GM10248 (cell line): Measurements from ENCODE around the gene TRAPPC3.

Experiments used
- CTCF ChIA-PET: fragments of 300-600 bp; sonication (Branson Sonifier 250); formaldehyde crosslinking; extraction: SDS; loops from one replicate; lab custom pipeline; 2021; ENCODE audit warnings: antibody characterized with exemption; lab: Yijun Ruan, JAX
- POLR2A ChIA-PET: fragments of 350-650 bp; sonication (Branson Sonifier 250); formaldehyde crosslinking; extraction: SDS; loops from one replicate; lab custom pipeline; 2020; ENCODE audit warnings: antibody characterized with exemption; lab: Yijun Ruan, JAX
- DNase-seq: peaks from one replicate; pipeline ENCODE4 v3.0.0; 2012; ENCODE audit errors: extremely low spot score
- CTCF ChIP-seq: IDR thresholded peaks from 2 replicates; pipeline ENCODE4 v1.5.1; 2012; ENCODE audit warnings: mild to moderate bottlenecking, low read depth; ENCODE audit errors: extremely low read depth, missing control alignments, control extremely low read depth

Gene TRAPPC3

GRCh38 chr1:36149973-36150295 lies 648 bp upstream of the TRAPPC3 start:
- CTCF ChIA-PET: interaction anchor here (0.6 to 6.0 kb wide), 45 partner anchors 8 to 299 kb away, joined by 3 to 123 read pairs (median 5); partner anchors contain the start of gene THRAP3
- POLR2A ChIA-PET: interaction anchor here (0.6 to 3.2 kb wide), 6 partner anchors 12 to 174 kb away, joined by 3 to 30 read pairs (median 6); partner anchors contain the start of genes EVA1B and THRAP3
- TF ChIP-seq CTCF: no peak

GRCh38 chr1:36148821-36149236 lies 457 bp downstream of the TRAPPC3 start:
- ChIA-PET CTCF (interaction anchor here (0.7 to 6.0 kb wide), 39 partner anchors 9 to 298 kb away, joined by 3 to 123 read pairs (median 5); partner anchors contain the start of genes SH3D21 and THRAP3), POLR2A (interaction anchor here (1.2 to 3.2 kb wide), 3 partner anchors 13 to 175 kb away, joined by 3 to 30 read pairs (median 15); partner anchors contain the start of genes EVA1B and THRAP3)
- no peak for DNase-seq
- no peak for TF ChIP-seq CTCF

More at GRCh38 chr1:36149973-36150295, 648 bp upstream of the TRAPPC3 start:
- no peak for DNase-seq

GRCh38 chr1:36144413-36144812 lies 4.9 kb downstream of the TRAPPC3 start:
- no peak for DNase-seq
- ChIA-PET CTCF (interaction anchor here (0.7 to 6.1 kb wide), 5 partner anchors 11 to 45 kb away, joined by 3 to 29 read pairs (median 16); no protein-coding TSS in a partner anchor), POLR2A (no interaction called here)
- no peak for TF ChIP-seq CTCF

GRCh38 chr1:36143424-36143823 lies 5.9 kb downstream of the TRAPPC3 start:
- no peak for TF ChIP-seq CTCF
- DNase-seq: no peak
- ChIA-PET CTCF (interaction anchor here (0.6 to 6.1 kb wide), 5 partner anchors 10 to 142 kb away, joined by 3 to 29 read pairs (median 3); no protein-coding TSS in a partner anchor), POLR2A (no interaction called here)

- DNase-seq: no peak
- CTCF ChIA-PET: interaction anchor here (0.8 to 6.1 kb wide), 5 partner anchors 8 to 46 kb away, joined by 3 to 29 read pairs (median 10); no protein-coding TSS in a partner anchor
- TF ChIP-seq CTCF: no peak
Measured at GRCh38 chr1:36142121-36142520, 7.2 kb downstream of the TRAPPC3 start.

GRCh38 chr1:36139521-36139920 lies 9.8 kb downstream of the TRAPPC3 start:
- ChIA-PET POLR2A (no interaction called here), CTCF (interaction anchor here (0.8 to 12.8 kb wide), 5 partner anchors 10 to 146 kb away, joined by 3 to 226 read pairs (median 4); partner anchors contain the start of gene TRAPPC3)
- TF ChIP-seq CTCF: no peak
- no peak for DNase-seq

More at GRCh38 chr1:36142121-36142520, 7.2 kb downstream of the TRAPPC3 start:
- POLR2A ChIA-PET: interaction anchor here (0.7 kb wide), 2 partner anchors 12 to 245 kb away, joined by 6 to 9 read pairs; no protein-coding TSS in a partner anchor
